Common myeloid progenitor, CD34-positive (primary cell): Measurements from ENCODE around the gene ZNF223.

Experiments
- CTCF ChIA-PET: fragments of 350-600 bp; sonication (Branson Sonifier 250); formaldehyde crosslinking; loops from one replicate; lab custom pipeline; 2021; ENCODE audit warnings: antibody characterized with exemption; lab: Charles Lee
- POLR2A ChIA-PET: fragments of 350-600 bp; sonication (Branson Sonifier 250); formaldehyde crosslinking; loops from one replicate; lab custom pipeline; 2021; ENCODE audit warnings: antibody characterized with exemption; lab: Charles Lee
- DNase-seq, 3 donors: peaks; one replicate each; pipeline versions ENCODE4 v3.0.0 to v3.0.0-alpha.2; 2013
- H3K27ac ChIP-seq, 2 experiments: 1 replicate in 1 of 2; 2 replicates in 1 of 2; pipeline ENCODE4 v1.7.0; 2013; ENCODE audit warnings: inconsistent platforms in 2 of 2, low read length in 2 of 2, mild to moderate bottlenecking in 2 of 2, low read depth in 1 of 2, moderate library complexity in 1 of 2; ENCODE audit not compliant: severe bottlenecking in 2 of 2, insufficient read depth in 1 of 2, poor library complexity in 1 of 2
- H3K27me3 ChIP-seq, 5 experiments: replicated peaks in 2 of 5; 1 replicate in 3 of 5; 2 replicates in 2 of 5; pipeline versions ENCODE4 v1.6.1 to v1.7.0; 2013; ENCODE audit warnings: low read length in 4 of 5, mild to moderate bottlenecking in 2 of 5, moderate library complexity in 2 of 5, inconsistent platforms in 1 of 5; ENCODE audit not compliant: insufficient read depth in 5 of 5, control insufficient read depth in 4 of 5
- H3K36me3 ChIP-seq, 4 experiments: 1 replicate in 2 of 4; 2 replicates in 2 of 4; pipeline versions ENCODE4 v1.6.1 to v1.7.0; 2013; ENCODE audit warnings: low read length in 3 of 4, control low read depth in 1 of 4, mild to moderate bottlenecking in 1 of 4; ENCODE audit not compliant: control insufficient read depth in 4 of 4, insufficient read depth in 4 of 4
- H3K4me1 ChIP-seq, 4 experiments: 1 replicate in 3 of 4; 2 replicates in 1 of 4; pipeline versions ENCODE4 v1.6.1 to v1.7.1; 2013; ENCODE audit warnings: low read length in 3 of 4, mild to moderate bottlenecking in 3 of 4, control low read depth in 1 of 4, inconsistent platforms in 1 of 4, moderate library complexity in 1 of 4; ENCODE audit not compliant: control insufficient read depth in 4 of 4, insufficient read depth in 4 of 4; ENCODE audit errors: control extremely low read depth in 1 of 4
- H3K4me3 ChIP-seq, 7 experiments: 1 replicate in 4 of 7; 2 replicates in 3 of 7; pipeline versions ENCODE4 v1.5.1 to v1.7.0; 2013; ENCODE audit warnings: mild to moderate bottlenecking in 7 of 7, low read length in 6 of 7, moderate library complexity in 6 of 7, inconsistent platforms in 2 of 7, low read depth in 2 of 7, control low read depth in 1 of 7; ENCODE audit not compliant: insufficient read depth in 4 of 7, control insufficient read depth in 1 of 7; ENCODE audit errors: extremely low read depth in 1 of 7
- H3K9me3 ChIP-seq, 5 experiments: 1 replicate in 4 of 5; 2 replicates in 1 of 5; pipeline versions ENCODE4 v1.6.1 to v1.7.1; 2013; ENCODE audit warnings: low read length in 4 of 5, mild to moderate bottlenecking in 2 of 5, inconsistent platforms in 1 of 5, low read depth in 1 of 5, moderate library complexity in 1 of 5; ENCODE audit not compliant: control insufficient read depth in 4 of 5, insufficient read depth in 2 of 5; ENCODE audit errors: control extremely low read depth in 1 of 5
- WGBS: methylation state at CpG from one replicate; pipeline ENCODE4 v1.1.5; 2013; ENCODE audit not compliant: insufficient coverage; 5-methylcytosine and 5-hydroxymethylcytosine counted together

ZNF223 gene

GRCh38 chr19:44113784-44114390 lies 62.1 kb downstream of the ZNF223 start:
- Histone ChIP-seq H3K36me3 (peaks cover 8 to 27% (median 21%) of the 10 kb centered on the region in 4 experiments), H3K27ac (peak overlapping the region; percentile 54 to 80), H3K9me3 (peaks cover 0 to 13% (median 6%) of the 10 kb centered on the region in 5 experiments), H3K27me3 (no peaks in the 10 kb centered on the region), H3K4me1 (peaks cover 0 to 19% (median 12%) of the 10 kb centered on the region in 4 experiments), H3K4me3 (peak overlapping the region; percentile 73 to 98 (median 92))
- CTCF ChIA-PET, result no interaction called here
- peak in 2 of 3 donors; percentile 2 to 18 for DNase-seq
- 9% methylated on average over 12 of the region's 18 CpGs for WGBS
- POLR2A ChIA-PET, result interaction anchor here (0.6 to 0.8 kb wide), 2 partner anchors 16 to 110 kb away, joined by 3 read pairs; no protein-coding TSS in a partner anchor
